Loucy (cell line): Measurements from ENCODE around the gene SCEL.

ENCODE experiments used
- H2AFZ ChIP-seq: fragments of 200-600 bp; sonication (generic); 2 replicates; pipeline ENCODE4 v1.6.0; 2016; ENCODE audit warnings: antibody characterized with exemption, mild to moderate bottlenecking, low read length, moderate library complexity
- H3F3A ChIP-seq: fragments of 200-600 bp; 2 replicates; pipeline ENCODE4 v1.6.0; 2016; ENCODE audit warnings: antibody characterized with exemption, low read depth, mild to moderate bottlenecking
- H3K27me3 ChIP-seq: fragments of 200-600 bp; sonication (generic); 2 replicates; pipeline ENCODE4 v1.6.1; 2014; ENCODE audit warnings: low read length, mild to moderate bottlenecking; ENCODE audit not compliant: insufficient read depth, poor library complexity, severe bottlenecking
- H3K36me3 ChIP-seq: fragments of 200-600 bp; sonication (generic); 2 replicates; pipeline ENCODE4 v1.6.1; 2016; ENCODE audit warnings: low read length; ENCODE audit not compliant: insufficient read depth
- H3K4me1 ChIP-seq: fragments of 200-600 bp; sonication (generic); 2 replicates; pipeline ENCODE4 v1.5.1; 2014; ENCODE audit warnings: low read length, mild to moderate bottlenecking; ENCODE audit not compliant: insufficient read depth, poor library complexity, severe bottlenecking
- H3K4me2 ChIP-seq: fragments of 200-600 bp; sonication (generic); 2 replicates; pipeline ENCODE4 v1.6.0; 2014; ENCODE audit warnings: antibody characterized with exemption, low read length, low read depth, mild to moderate bottlenecking; ENCODE audit not compliant: poor library complexity, severe bottlenecking
- H3K4me3 ChIP-seq: fragments of 200-600 bp; sonication (generic); 2 replicates; pipeline ENCODE4 v1.5.1; 2014; ENCODE audit warnings: low read length, mild to moderate bottlenecking, mixed read lengths; ENCODE audit not compliant: poor library complexity, severe bottlenecking
- H3K79me2 ChIP-seq: fragments of 200-600 bp; sonication (generic); 2 replicates; pipeline ENCODE4 v1.6.1; 2014; ENCODE audit warnings: low read length; ENCODE audit not compliant: insufficient read depth
- H3K9ac ChIP-seq: fragments of 200-600 bp; sonication (generic); 2 replicates; pipeline ENCODE4 v1.6.0; 2014; ENCODE audit warnings: mild to moderate bottlenecking, low read depth, low read length, moderate library complexity; ENCODE audit not compliant: poor library complexity, severe bottlenecking
- H3K9me2 ChIP-seq: fragments of 200-600 bp; sonication (generic); replicated peaks from 2 replicates; pipeline ENCODE4 v1.6.1; 2016; ENCODE audit warnings: low read depth, low read length, mixed read lengths
- H3K9me3 ChIP-seq: fragments of 200-600 bp; sonication (generic); 2 replicates; pipeline ENCODE4 v1.6.1; 2014; ENCODE audit warnings: mild to moderate bottlenecking, antibody characterized with exemption, low read length, low read depth; ENCODE audit not compliant: insufficient read depth
- H4K20me1 ChIP-seq: fragments of 200-600 bp; sonication (generic); 2 replicates; pipeline ENCODE4 v1.6.0; 2014; ENCODE audit warnings: antibody characterized with exemption, low read length, mild to moderate bottlenecking; ENCODE audit not compliant: insufficient read depth, poor library complexity, severe bottlenecking
- CTCF ChIP-seq: fragments of 200-600 bp; sonication (generic); conservative IDR thresholded peaks from 2 replicates; pipeline ENCODE4 v1.5.1; 2014; ENCODE audit warnings: mild to moderate bottlenecking, antibody characterized with exemption, low read length
- EZH2phosphoT487 ChIP-seq: fragments of 200-600 bp; IDR thresholded peaks from 2 replicates; pipeline ENCODE4 v1.6.1; 2018; ENCODE audit warnings: antibody characterized with exemption, mild to moderate bottlenecking, moderate library complexity, borderline replicate concordance

SCEL gene

GRCh38 chr13:77535448-77535847, at the start of gene SCEL:
TSS of gene SCEL (plus strand) at chr13:77535706. CDS start at chr13:77555876, 20,170 bp downstream.
- no peaks in the 10 kb centered on the region for H3K9me3 ChIP-seq
- no peaks in the 10 kb centered on the region for H3K4me1 ChIP-seq
- H3K9me2 ChIP-seq = no peaks in the 10 kb centered on the region
- H3K36me3 ChIP-seq = no peaks in the 10 kb centered on the region
- H2AFZ ChIP-seq = no peak within 1 kb of the TSS
- H3K4me3 ChIP-seq = no peak within 1 kb of the TSS
- TF ChIP-seq CTCF = no peak
- TF ChIP-seq EZH2phosphoT487 = no peak
- no peaks in the 10 kb centered on the region for H3K79me2 ChIP-seq
- no peaks in the 10 kb centered on the region for H3F3A ChIP-seq
- no peaks in the 10 kb centered on the region for H3K27me3 ChIP-seq
- no peak within 1 kb of the TSS for H3K4me2 ChIP-seq
- no peaks in the 10 kb centered on the region for H4K20me1 ChIP-seq
- H3K9ac ChIP-seq = no peak within 1 kb of the TSS

GRCh38 chr13:77489566-77490337, 45.8 kb upstream of the SCEL start:
- Histone ChIP-seq H3K9me3 (no peaks in the 10 kb centered on the region), H3F3A (no peaks in the 10 kb centered on the region), H3K27me3 (no peaks in the 10 kb centered on the region), H3K79me2 (no peaks in the 10 kb centered on the region), H3K4me3 (no peak overlapping the region), H2AFZ (no peak overlapping the region), H4K20me1 (no peaks in the 10 kb centered on the region), H3K4me2 (no peak overlapping the region), H3K9me2 (no peaks in the 10 kb centered on the region), H3K4me1 (no peaks in the 10 kb centered on the region), H3K36me3 (no peaks in the 10 kb centered on the region), H3K9ac (no peak overlapping the region)
- no peak for TF ChIP-seq EZH2phosphoT487

- TF ChIP-seq EZH2phosphoT487 (no peak), CTCF (peak; percentile 70)
- Histone ChIP-seq H3K36me3 (no peaks in the 10 kb centered on the region), H3K79me2 (no peaks in the 10 kb centered on the region)
Measured at GRCh38 chr13:77492982-77493381, 42.5 kb upstream of the SCEL start.

GRCh38 chr13:77494226-77494625, 41.3 kb upstream of the SCEL start:
- H3K79me2 ChIP-seq = no peaks in the 10 kb centered on the region
- H3K27me3 ChIP-seq = no peaks in the 10 kb centered on the region
- H3F3A ChIP-seq = no peaks in the 10 kb centered on the region
- TF ChIP-seq CTCF (no peak), EZH2phosphoT487 (no peak)
- H3K9me2 ChIP-seq = no peaks in the 10 kb centered on the region
- H2AFZ ChIP-seq = no peak overlapping the region
- H3K4me3 ChIP-seq = no peak overlapping the region
- H3K4me2 ChIP-seq = no peak overlapping the region
- no peak overlapping the region for H3K9ac ChIP-seq
- H3K4me1 ChIP-seq = no peaks in the 10 kb centered on the region
- no peaks in the 10 kb centered on the region for H3K9me3 ChIP-seq
- H4K20me1 ChIP-seq = no peaks in the 10 kb centered on the region
- H3K36me3 ChIP-seq = no peaks in the 10 kb centered on the region

More at GRCh38 chr13:77492982-77493381, 42.5 kb upstream of the SCEL start:
- Histone ChIP-seq H2AFZ (no peak overlapping the region), H4K20me1 (no peaks in the 10 kb centered on the region), H3K27me3 (no peaks in the 10 kb centered on the region), H3K9me2 (no peaks in the 10 kb centered on the region), H3K4me2 (no peak overlapping the region), H3K4me3 (no peak overlapping the region), H3K4me1 (no peaks in the 10 kb centered on the region), H3K9me3 (no peaks in the 10 kb centered on the region), H3K9ac (no peak overlapping the region), H3F3A (no peaks in the 10 kb centered on the region)
